NCI-H146 treated with DMSO at 0.1 percent for 48 hours (cell line): Measurements from ENCODE around the gene HRH2.
"Not testable (repeated sequence)": the region's sequence is repeated elsewhere in the genome, so short reads cannot be mapped to it uniquely, and the experiment has no call there.

ENCODE experiments used
- DNase-seq: peaks from one replicate; lab custom pipeline; 2025; ENCODE audit not compliant: unreplicated experiment; lab: John Stamatoyannopoulos, UW

HRH2 gene, protein sequence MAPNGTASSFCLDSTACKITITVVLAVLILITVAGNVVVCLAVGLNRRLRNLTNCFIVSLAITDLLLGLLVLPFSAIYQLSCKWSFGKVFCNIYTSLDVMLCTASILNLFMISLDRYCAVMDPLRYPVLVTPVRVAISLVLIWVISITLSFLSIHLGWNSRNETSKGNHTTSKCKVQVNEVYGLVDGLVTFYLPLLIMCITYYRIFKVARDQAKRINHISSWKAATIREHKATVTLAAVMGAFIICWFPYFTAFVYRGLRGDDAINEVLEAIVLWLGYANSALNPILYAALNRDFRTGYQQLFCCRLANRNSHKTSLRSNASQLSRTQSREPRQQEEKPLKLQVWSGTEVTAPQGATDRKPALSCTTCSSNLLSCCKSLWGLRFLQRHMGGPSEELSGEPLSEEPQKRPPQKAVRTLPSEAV

GRCh38 chr5:175657593-175658271 is at the start of gene HRH2:
Gene HRH2, plus strand, starts transcription at chr5:175658071. Its CDS starts 25,163 bp downstream, at chr5:175683234.
- no peak for DNase-seq

DNA sequence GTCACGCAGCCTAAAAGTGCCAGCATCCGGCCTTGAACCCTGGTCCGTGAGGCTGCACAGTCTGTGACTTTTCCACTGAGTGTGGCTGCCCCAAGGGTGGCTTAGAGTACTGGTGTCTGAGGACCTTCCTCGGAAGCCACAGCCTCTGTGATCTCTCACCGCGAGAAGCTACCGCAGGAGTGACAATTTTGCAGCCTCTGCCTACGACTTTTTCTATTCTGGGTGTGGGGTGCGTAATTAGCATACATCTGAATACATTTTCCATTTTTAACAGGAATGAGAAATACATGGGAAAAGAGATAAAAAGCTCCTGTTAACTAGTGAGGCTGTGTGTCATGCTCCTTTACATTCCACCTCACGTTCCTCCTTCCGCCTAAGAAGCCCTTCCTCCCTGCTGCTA is 48.3 kb upstream of the HRH2 start:
- no peak for DNase-seq

- no peak for DNase-seq
Measured at GRCh38 chr5:175610381-175610780, 47.5 kb upstream of the HRH2 start.

DNA sequence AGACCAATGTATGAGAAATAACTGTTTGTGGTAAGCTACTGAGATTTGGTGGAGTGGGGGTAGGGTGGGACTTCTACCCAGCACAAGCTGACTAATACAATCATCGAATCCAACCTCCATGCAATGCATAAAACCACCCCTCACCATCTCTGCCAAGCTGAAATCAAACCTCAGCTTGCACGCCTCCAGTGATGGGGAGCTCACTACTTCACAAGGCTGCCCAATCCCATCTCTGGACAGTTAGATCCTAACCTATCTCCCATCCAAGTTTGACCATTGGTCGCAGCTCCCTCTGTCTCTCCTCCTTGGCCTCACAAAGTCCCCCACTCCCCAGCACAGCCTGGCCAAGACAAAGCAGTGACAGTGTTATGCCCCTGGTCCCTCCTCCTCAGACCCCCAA is 47.0 kb upstream of the HRH2 start:
- no peak for DNase-seq

DNA sequence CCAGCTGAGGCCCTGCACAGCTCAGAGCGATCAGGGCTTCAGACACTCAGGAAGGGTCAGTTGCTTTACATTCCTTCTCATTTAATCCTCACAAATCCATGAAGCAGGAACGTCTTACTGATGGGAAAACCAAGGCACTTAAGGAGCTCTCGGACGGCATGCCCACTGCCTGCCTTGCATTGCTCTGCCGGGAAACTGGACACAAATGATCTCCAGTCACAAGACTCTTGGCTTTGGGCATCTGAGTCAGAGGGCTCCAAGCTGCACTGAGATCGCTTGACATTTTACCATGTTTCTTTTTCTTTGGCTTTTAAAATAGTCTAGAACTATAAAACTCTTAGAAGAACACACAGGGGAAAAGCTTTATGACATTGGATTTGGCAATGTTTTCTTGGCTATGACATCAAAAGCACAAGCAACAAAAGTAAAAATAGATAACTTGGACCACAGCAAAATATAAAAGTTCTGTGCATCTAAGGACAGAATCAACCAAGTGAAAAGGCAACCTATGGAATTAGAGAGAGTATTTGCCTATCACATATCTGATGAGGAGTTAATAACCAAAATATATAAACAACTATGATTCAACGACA is 43.6 kb upstream of the HRH2 start:
- DNase-seq, result no peak

DNA sequence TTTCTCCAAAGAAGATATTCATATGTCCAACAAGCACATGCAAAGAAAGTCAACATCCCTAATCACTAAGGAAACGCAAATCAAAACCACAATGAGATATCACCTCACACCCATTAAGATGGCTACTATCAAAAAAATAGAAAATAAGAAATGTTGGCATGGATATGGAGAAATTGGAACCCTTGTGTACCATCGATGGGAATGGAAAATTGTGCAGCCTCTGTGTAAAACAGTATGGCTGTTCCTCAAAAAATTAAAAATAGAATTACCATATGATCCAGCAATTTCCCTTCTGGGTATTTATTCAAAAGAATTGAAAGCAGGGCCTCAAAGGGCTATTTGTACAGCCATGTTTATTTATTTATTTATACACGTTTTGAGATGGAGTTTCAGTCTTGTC is 43.0 kb upstream of the HRH2 start:
- no peak for DNase-seq

DNA sequence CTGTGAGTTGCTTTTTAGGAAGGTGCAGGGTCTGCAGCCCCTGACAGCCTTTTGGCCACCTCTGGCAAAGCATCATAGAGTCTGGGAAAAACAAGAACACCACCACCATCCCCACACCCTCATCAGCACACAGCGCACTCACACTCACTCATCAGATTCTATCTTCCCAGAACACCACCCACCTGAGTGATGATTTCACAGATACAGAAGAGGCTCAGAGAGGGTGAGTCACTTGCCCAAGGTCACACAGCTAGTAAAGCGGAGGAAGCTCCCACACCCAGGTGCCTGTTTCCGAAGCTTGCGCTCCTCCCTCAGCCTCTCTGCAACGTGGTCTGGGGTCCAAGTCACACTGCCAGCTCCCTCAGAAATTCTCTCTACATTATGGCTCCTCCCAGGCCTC is 41.8 kb upstream of the HRH2 start:
- no peak for DNase-seq

GRCh38 chr5:175616527-175616926 is 41.3 kb upstream of the HRH2 start:
- DNase-seq, result not testable (repeated sequence)

DNA sequence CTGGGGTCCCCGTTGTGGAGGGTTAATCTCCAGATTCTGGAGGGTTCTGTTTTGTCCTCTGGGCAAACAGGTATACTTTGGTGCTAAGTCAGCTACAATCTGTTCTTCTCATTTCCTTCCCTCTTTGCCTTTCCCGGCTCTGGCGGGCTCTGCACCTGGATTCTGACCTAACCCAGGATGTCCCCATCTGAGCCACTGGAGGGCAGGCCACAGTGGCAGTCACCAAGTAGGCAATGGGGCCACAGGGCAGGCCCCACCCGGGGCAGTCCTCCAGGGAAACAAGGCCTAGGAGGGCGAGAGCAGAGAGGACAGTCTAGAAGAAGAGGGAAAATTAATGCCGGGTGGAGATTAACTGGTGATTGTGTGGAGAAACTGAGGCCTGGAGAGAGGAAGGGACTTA is 40.4 kb upstream of the HRH2 start:
- DNase-seq, result no peak

DNA sequence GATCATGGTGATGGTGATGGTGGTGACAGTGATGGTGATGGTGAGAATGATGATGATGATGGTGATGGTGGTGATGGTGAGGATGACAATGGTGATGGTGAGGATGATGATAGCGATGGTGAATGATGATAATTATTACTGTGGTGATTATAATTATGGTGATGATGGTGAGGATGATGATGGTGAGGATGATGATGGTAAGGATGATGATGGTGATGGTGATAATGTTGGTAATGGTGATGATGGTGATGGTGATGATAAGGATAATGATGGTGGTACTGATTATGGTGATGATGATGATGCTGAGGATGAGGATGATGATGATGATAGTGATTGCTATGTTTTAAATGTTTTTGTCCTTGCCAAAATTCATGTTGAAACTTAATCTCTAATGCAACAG is 37.3 kb upstream of the HRH2 start:
- DNase-seq, result no peak

DNA sequence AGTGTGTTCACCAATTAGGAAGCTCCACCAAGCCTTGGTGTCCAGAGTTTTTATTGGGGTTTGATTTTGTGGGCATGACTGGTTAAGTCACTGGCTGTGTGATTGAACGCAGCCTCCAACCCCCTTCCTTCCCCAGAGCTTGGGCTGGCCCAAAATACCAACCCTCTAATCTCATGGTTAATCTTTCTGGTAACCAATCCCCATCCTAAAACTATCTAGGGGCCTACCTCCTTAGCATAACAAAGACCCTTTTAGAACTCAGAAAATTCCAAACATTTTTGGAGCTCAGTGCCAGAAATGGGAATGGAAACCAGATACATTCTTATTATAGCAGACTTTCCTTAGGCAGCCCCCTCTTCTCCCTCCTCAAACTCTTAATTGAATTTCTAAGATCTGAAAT is 35.9 kb upstream of the HRH2 start:
- no peak for DNase-seq

DNA sequence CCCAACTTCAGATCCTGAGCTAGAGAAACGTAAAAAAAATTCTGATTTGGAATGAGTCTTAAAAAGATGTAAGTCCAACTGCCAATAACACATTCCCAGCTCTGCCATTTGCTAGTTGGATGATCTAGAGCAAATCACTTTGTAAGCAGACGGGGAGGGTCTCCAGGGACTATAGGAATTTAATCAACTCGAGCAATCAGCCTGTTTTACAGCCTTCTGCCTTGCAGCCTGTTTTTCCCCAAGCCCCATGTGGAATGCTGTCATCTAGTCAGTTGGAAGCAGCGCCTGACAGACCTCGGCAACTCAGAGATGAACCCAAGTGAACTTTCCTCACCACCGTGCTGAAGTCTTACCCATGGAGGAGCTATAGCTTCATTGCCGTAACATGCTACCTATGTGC is 34.8 kb upstream of the HRH2 start:
- no peak for DNase-seq

- no peak for DNase-seq
Measured at GRCh38 chr5:175624316-175624715, 33.6 kb upstream of the HRH2 start.

DNA sequence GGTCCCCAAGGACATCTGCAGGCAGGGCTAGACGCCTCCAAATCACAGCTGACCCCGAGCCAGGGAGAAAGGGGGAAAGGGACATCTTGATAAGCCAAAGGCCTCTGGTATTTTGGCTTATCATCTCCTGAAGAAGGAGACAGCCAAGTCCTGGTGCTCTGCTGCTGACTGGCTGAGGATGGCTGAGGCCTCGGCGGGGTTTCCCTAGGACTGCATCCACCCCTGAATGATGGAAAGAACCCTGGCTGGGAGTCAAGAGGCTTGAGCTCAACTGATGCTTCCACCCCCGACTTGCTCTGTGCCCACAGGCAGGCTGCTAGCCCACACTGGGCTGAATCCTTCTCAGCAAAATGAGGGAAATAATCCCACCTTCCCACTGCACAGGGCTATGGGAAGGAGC is 30.9 kb upstream of the HRH2 start:
- no peak for DNase-seq

GRCh38 chr5:175627739-175628138 is 30.1 kb upstream of the HRH2 start:
- DNase-seq, result no peak

- DNase-seq, result no peak
Measured at GRCh38 chr5:175628668-175629067, 29.2 kb upstream of the HRH2 start.

GRCh38 chr5:175629261-175629660 is 28.6 kb upstream of the HRH2 start:
- DNase-seq, result no peak

- DNase-seq, result no peak
Measured at GRCh38 chr5:175629793-175630192, 28.1 kb upstream of the HRH2 start.

GRCh38 chr5:175635854-175636584 is 21.9 kb upstream of the HRH2 start:
- DNase-seq, result no peak

- no peak for DNase-seq
Measured at GRCh38 chr5:175638305-175638704, 19.6 kb upstream of the HRH2 start.

- no peak for DNase-seq
Measured at GRCh38 chr5:175640106-175640775, 17.6 kb upstream of the HRH2 start.
